Ishikawa (cell line): Measurements from ENCODE around the gene LEFTY2.

Experiments
- CEBPB ChIP-seq: IDR thresholded peaks from 2 replicates; pipeline ENCODE4 v1.6.1; 2012
- CREB1 ChIP-seq: IDR thresholded peaks from 2 replicates; pipeline ENCODE4 v1.6.1; 2012; ENCODE audit warnings: low read depth
- EGR1 ChIP-seq: IDR thresholded peaks from 2 replicates; pipeline ENCODE4 v1.6.1; 2012
- EP300 ChIP-seq: IDR thresholded peaks from 2 replicates; pipeline ENCODE4 v1.6.1; 2012; ENCODE audit warnings: borderline replicate concordance
- FOXM1 ChIP-seq: IDR thresholded peaks from 2 replicates; pipeline ENCODE4 v1.6.1; 2012; ENCODE audit warnings: low read depth, borderline replicate concordance
- TAF1 ChIP-seq: IDR thresholded peaks from 2 replicates; pipeline ENCODE4 v1.6.1; 2012; ENCODE audit warnings: low read depth, mild to moderate bottlenecking
- ZBTB7A ChIP-seq: IDR thresholded peaks from 2 replicates; pipeline ENCODE4 v1.6.1; 2012; ENCODE audit warnings: low read depth
- TF ChIP-seq, protein P1 (sequence below): IDR thresholded peaks from 2 replicates; pipeline ENCODE4 v1.6.1; 2012; ENCODE audit warnings: low read depth, mild to moderate bottlenecking
- TF ChIP-seq, protein P2 (sequence below): IDR thresholded peaks from 2 replicates; pipeline ENCODE4 v1.6.1; 2012

DNA sequence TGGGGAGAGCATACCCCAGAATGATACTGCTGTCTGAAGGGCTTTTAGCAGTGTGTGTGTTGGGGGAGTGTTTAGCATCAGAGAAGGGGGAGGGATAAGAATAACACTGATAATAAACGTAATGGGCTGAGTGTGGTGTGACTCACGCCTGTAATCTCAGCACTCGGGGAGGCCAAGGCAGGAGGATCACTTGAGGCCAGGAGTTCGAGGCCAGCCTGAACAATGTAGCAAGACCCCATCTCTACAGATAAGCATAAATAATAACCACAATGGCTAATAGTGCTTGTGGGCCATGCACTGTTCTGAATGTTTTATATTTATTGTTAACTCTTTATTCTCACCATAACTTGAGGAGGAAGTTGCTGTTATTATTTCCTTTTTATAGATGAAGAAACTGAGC lies 2.6 kb upstream of the LEFTY2 start:
- TF ChIP-seq ZBTB7A (no peak), CEBPB (no peak), TAF1 (no peak), CREB1 (no peak), EGR1 (no peak), FOXM1 (no peak), EP300 (no peak)
- TF ChIP-seq, protein P1, sequence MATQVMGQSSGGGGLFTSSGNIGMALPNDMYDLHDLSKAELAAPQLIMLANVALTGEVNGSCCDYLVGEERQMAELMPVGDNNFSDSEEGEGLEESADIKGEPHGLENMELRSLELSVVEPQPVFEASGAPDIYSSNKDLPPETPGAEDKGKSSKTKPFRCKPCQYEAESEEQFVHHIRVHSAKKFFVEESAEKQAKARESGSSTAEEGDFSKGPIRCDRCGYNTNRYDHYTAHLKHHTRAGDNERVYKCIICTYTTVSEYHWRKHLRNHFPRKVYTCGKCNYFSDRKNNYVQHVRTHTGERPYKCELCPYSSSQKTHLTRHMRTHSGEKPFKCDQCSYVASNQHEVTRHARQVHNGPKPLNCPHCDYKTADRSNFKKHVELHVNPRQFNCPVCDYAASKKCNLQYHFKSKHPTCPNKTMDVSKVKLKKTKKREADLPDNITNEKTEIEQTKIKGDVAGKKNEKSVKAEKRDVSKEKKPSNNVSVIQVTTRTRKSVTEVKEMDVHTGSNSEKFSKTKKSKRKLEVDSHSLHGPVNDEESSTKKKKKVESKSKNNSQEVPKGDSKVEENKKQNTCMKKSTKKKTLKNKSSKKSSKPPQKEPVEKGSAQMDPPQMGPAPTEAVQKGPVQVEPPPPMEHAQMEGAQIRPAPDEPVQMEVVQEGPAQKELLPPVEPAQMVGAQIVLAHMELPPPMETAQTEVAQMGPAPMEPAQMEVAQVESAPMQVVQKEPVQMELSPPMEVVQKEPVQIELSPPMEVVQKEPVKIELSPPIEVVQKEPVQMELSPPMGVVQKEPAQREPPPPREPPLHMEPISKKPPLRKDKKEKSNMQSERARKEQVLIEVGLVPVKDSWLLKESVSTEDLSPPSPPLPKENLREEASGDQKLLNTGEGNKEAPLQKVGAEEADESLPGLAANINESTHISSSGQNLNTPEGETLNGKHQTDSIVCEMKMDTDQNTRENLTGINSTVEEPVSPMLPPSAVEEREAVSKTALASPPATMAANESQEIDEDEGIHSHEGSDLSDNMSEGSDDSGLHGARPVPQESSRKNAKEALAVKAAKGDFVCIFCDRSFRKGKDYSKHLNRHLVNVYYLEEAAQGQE: no peak
- TF ChIP-seq, protein P2, sequence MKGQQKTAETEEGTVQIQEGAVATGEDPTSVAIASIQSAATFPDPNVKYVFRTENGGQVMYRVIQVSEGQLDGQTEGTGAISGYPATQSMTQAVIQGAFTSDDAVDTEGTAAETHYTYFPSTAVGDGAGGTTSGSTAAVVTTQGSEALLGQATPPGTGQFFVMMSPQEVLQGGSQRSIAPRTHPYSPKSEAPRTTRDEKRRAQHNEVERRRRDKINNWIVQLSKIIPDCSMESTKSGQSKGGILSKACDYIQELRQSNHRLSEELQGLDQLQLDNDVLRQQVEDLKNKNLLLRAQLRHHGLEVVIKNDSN: no peak
